NCI-H774 (cell line): ENCODE measurements around the gene QPCT.
"Not testable (repeated sequence)": the region's sequence is repeated elsewhere in the genome, so short reads cannot be mapped to it uniquely, and the experiment has no call there.

ENCODE experiments used
- DNase-seq: peaks from one replicate; lab custom pipeline; 2025; lab: John Stamatoyannopoulos, UW

QPCT gene

GRCh38 chr2:37358466-37358865 lies 14.0 kb downstream of the QPCT start:
- DNase-seq, result no peak

GRCh38 chr2:37361216-37361815 lies 16.9 kb downstream of the QPCT start:
- no peak for DNase-seq

GRCh38 chr2:37361994-37362698 lies 17.7 kb downstream of the QPCT start:
- no peak for DNase-seq

- DNase-seq, result no peak
These were observed 19.9 kb downstream of the QPCT start for GRCh38 chr2:37364351-37364750.

GRCh38 chr2:37365669-37366068 lies 21.2 kb downstream of the QPCT start:
- no peak for DNase-seq

GRCh38 chr2:37366773-37367172 lies 22.3 kb downstream of the QPCT start:
- DNase-seq, result no peak

- no peak for DNase-seq
These were observed 22.9 kb downstream of the QPCT start for GRCh38 chr2:37367310-37367709.

- DNase-seq, result no peak
These were observed 23.6 kb downstream of the QPCT start for GRCh38 chr2:37367984-37368383.

GRCh38 chr2:37370666-37371065 lies 26.2 kb downstream of the QPCT start:
- DNase-seq, result no peak

GRCh38 chr2:37372000-37372399 lies 27.6 kb downstream of the QPCT start:
- DNase-seq, result no peak

GRCh38 chr2:37375741-37376288 lies 31.4 kb downstream of the QPCT start:
- DNase-seq, result no peak

GRCh38 chr2:37376421-37377186 lies 32.2 kb downstream of the QPCT start:
- peak; percentile 3 for DNase-seq

- no peak for DNase-seq
These were observed 32.7 kb downstream of the QPCT start for GRCh38 chr2:37377187-37377532.

GRCh38 chr2:37378411-37378810 lies 34.0 kb downstream of the QPCT start:
- no peak for DNase-seq

GRCh38 chr2:37379881-37380296 lies 35.5 kb downstream of the QPCT start:
- DNase-seq, result no peak

- DNase-seq, result not testable (repeated sequence)
These were observed 36.4 kb downstream of the QPCT start for GRCh38 chr2:37380787-37381186.

GRCh38 chr2:37384261-37384660 lies 39.8 kb downstream of the QPCT start:
- not testable (repeated sequence) for DNase-seq

GRCh38 chr2:37387148-37387835 lies 42.9 kb downstream of the QPCT start:
- no peak for DNase-seq

GRCh38 chr2:37388074-37388473 lies 43.6 kb downstream of the QPCT start:
- DNase-seq, result no peak

GRCh38 chr2:37389395-37389794 lies 45.0 kb downstream of the QPCT start:
- DNase-seq, result no peak

GRCh38 chr2:37389989-37390765 lies 45.7 kb downstream of the QPCT start:
- DNase-seq, result no peak

- DNase-seq, result no peak
These were observed 46.3 kb downstream of the QPCT start for GRCh38 chr2:37390777-37391176.
